ENCODE results near the gene HNRNPC. TPM values are rescaled to one million over a fixed set of nuclear protein-coding genes. Genes with fewer than 3 reads are reported as not detected.
"Not testable (repeated sequence)": the region's sequence is repeated elsewhere in the genome, so short reads cannot be mapped to it uniquely, and the experiment has no call there.

The HNRNPC gene
- total RNA-seq, 1 donor from 2014 or later = 690 TPM

DNA sequence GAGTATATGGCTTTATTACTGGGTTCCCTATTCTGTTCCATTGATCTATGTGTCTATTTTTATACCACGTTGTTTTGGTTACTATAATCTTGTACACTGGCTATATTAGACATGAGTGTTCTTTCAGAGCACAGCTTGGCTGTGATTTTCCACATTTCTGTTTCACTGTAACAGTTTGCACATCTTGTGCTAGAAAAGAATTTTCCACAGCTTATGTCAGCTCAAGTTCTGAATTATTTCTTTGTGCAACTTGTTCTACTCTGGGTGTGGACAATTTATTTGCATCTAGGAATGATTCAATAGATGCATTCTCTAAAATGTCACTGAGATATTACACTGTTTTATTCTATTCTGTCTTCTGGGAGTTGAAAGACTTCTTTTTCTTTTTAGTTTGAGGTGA is 85.0 kb downstream of the HNRNPC start:
- Mint-ChIP-seq H3K36me3 (ENCODE audit: insufficient read depth) (no peaks in the 10 kb centered on the region), H3K27ac (no peak overlapping the region), H3K9me3 (ENCODE audit: low read depth) (peaks cover 11% of the 10 kb centered on the region), H3K4me1 (ENCODE audit: low read depth) (no peaks in the 10 kb centered on the region), H3K27me3 (no peaks in the 10 kb centered on the region), H3K4me3 (ENCODE audit: low read depth) (no peak overlapping the region)
- TF ChIP-seq, protein P1, sequence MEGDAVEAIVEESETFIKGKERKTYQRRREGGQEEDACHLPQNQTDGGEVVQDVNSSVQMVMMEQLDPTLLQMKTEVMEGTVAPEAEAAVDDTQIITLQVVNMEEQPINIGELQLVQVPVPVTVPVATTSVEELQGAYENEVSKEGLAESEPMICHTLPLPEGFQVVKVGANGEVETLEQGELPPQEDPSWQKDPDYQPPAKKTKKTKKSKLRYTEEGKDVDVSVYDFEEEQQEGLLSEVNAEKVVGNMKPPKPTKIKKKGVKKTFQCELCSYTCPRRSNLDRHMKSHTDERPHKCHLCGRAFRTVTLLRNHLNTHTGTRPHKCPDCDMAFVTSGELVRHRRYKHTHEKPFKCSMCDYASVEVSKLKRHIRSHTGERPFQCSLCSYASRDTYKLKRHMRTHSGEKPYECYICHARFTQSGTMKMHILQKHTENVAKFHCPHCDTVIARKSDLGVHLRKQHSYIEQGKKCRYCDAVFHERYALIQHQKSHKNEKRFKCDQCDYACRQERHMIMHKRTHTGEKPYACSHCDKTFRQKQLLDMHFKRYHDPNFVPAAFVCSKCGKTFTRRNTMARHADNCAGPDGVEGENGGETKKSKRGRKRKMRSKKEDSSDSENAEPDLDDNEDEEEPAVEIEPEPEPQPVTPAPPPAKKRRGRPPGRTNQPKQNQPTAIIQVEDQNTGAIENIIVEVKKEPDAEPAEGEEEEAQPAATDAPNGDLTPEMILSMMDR (IDR thresholded peaks at IDR 0.05; ENCODE audit: unreplicated experiment) = no peak
- no peak for DNase-seq (ENCODE audit: low spot score, unreplicated experiment)

DNA sequence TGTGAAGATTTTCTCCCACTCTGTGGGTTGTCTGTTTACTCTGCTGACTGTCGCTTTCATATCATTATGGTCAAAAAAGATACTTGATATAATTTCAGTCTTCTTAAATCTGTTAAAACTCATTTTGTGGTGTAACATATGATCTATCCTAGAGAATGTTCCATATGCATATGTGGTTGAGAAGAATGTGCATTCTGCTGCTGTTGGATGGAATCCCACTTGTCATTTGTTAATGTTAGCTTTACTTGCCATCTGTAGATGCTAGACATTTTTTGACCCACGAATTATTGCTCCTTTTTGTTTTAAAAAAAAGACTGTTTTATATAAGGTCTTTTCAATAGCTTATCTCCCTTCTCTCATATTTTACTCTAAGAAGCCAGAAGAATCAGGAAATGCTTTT is 87.1 kb downstream of the HNRNPC start:
- Mint-ChIP-seq H3K9me3 (ENCODE audit: low read depth) (peaks cover 18% of the 10 kb centered on the region), H3K36me3 (ENCODE audit: insufficient read depth) (no peaks in the 10 kb centered on the region), H3K4me1 (ENCODE audit: low read depth) (no peaks in the 10 kb centered on the region), H3K27me3 (no peaks in the 10 kb centered on the region), H3K4me3 (ENCODE audit: low read depth) (no peak overlapping the region), H3K27ac (no peak overlapping the region)
- TF ChIP-seq, protein P1 (IDR thresholded peaks at IDR 0.05; ENCODE audit: unreplicated experiment) = no peak
- DNase-seq (ENCODE audit: low spot score, unreplicated experiment) = no peak

DNA sequence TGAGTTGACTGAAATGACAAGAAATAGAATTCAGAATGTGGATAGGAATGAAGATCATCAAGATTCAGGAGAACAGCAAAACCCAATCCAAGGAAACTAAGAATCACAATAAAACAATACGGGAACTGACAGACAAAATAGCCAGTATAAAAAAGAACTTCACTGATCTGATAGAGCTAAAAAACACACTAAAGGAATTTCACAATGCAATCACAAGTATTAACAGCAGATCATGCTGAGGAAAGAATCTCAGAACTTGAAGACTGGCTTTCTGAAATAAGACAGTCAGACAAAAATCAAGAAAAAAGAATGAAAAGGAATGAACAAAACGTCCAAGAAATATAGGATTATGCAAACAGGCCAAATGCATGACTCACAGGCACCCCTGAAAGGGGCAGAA is 98.1 kb downstream of the HNRNPC start:
- no peak overlapping the region for H3K4me3 Mint-ChIP-seq (ENCODE audit: low read depth)
- TF ChIP-seq, protein P1 (IDR thresholded peaks at IDR 0.05; ENCODE audit: unreplicated experiment) = no peak
- peaks cover 1% of the 10 kb centered on the region for H3K36me3 Mint-ChIP-seq (ENCODE audit: insufficient read depth)
- H3K9me3 Mint-ChIP-seq (ENCODE audit: low read depth) = peaks cover 23% of the 10 kb centered on the region
- peak overlapping the region; percentile 38 for H3K27ac Mint-ChIP-seq
- H3K27me3 Mint-ChIP-seq = no peaks in the 10 kb centered on the region
- DNase-seq (ENCODE audit: low spot score, unreplicated experiment) = no peak
- H3K4me1 Mint-ChIP-seq (ENCODE audit: low read depth) = no peaks in the 10 kb centered on the region

DNA sequence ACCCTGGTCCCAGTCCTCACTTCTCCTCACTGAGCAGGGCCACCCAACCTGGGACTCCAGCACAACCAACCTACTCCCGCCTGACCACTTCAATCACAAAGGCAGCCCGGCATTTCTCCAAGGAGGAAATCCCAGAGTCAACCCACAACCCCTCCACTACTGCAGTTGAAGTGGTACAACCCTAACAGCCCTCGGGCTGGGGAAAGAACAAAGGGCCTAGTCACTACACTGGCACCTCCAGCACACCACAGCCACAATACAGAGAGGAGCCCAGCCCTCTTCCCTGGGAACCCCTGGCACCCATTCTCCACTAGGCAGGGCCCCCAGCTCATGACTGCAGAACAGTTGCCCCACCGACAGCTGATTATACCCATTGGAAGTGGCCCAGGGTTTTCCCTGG is 99.7 kb downstream of the HNRNPC start:
- H3K4me3 Mint-ChIP-seq (ENCODE audit: low read depth) = no peak overlapping the region
- no peak for DNase-seq (ENCODE audit: low spot score, unreplicated experiment)
- peaks cover 23% of the 10 kb centered on the region for H3K9me3 Mint-ChIP-seq (ENCODE audit: low read depth)

DNA sequence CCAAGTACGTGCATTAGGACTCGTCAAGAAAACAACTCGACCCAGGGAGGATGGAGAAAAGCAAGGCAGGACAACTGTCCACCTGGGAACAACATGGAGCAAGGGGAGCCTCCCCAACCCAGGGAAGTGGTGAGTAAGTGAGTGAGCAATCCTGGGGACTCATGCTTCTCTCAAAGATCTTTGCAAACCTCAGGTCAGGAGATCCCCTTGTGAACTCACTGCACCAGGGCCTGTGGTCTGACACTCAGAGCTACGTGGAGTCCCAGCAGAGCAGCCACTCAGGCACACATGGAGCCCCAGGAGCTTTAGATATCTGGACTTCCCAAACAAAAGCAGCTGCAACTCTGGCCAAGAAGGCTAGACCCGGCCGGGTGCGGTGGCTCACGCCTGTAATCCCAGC is 101.2 kb downstream of the HNRNPC start:
- Mint-ChIP-seq H3K4me3 (ENCODE audit: low read depth) (no peak overlapping the region), H3K27ac (no peak overlapping the region), H3K4me1 (ENCODE audit: low read depth) (no peaks in the 10 kb centered on the region), H3K36me3 (ENCODE audit: insufficient read depth) (no peaks in the 10 kb centered on the region), H3K9me3 (ENCODE audit: low read depth) (peaks cover 17% of the 10 kb centered on the region), H3K27me3 (peaks cover 5% of the 10 kb centered on the region)
- no peak for DNase-seq (ENCODE audit: low spot score, unreplicated experiment)
- TF ChIP-seq, protein P1 (IDR thresholded peaks at IDR 0.05; ENCODE audit: unreplicated experiment) = no peak

More for the DNA sequence above, 99.7 kb downstream of the HNRNPC start:
- H3K27ac Mint-ChIP-seq = no peak overlapping the region
- H3K4me1 Mint-ChIP-seq (ENCODE audit: low read depth) = no peaks in the 10 kb centered on the region
- no peaks in the 10 kb centered on the region for H3K27me3 Mint-ChIP-seq
- peaks cover 1% of the 10 kb centered on the region for H3K36me3 Mint-ChIP-seq (ENCODE audit: insufficient read depth)
- TF ChIP-seq, protein P1 (IDR thresholded peaks at IDR 0.05; ENCODE audit: unreplicated experiment) = no peak

DNA sequence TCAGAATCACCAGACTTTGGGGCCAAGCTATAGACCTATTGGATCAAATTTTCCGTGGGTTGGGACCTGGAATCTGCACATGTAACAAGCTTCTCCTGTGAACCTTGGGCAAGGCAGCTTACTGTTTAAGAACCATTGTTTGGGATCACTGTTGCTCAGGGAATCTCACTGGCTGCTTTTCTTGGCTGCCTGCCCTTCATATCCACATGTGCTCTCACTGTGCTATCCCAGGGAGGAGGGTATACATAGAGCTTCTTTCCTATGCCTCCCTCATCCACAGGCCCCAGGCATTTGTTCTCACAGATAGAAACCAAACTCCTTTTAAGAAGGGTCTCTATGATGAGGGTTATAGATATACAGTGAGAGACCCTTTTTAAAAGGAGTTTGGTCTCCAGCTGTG is 103.6 kb downstream of the HNRNPC start:
- H3K27me3 Mint-ChIP-seq; H3K4me1 Mint-ChIP-seq (ENCODE audit: low read depth); H3K4me3 Mint-ChIP-seq (ENCODE audit: low read depth); H3K36me3 Mint-ChIP-seq (ENCODE audit: insufficient read depth); DNase-seq (ENCODE audit: low spot score, unreplicated experiment); H3K9me3 Mint-ChIP-seq (ENCODE audit: low read depth); H3K27ac Mint-ChIP-seq: not testable (repeated sequence)

DNA sequence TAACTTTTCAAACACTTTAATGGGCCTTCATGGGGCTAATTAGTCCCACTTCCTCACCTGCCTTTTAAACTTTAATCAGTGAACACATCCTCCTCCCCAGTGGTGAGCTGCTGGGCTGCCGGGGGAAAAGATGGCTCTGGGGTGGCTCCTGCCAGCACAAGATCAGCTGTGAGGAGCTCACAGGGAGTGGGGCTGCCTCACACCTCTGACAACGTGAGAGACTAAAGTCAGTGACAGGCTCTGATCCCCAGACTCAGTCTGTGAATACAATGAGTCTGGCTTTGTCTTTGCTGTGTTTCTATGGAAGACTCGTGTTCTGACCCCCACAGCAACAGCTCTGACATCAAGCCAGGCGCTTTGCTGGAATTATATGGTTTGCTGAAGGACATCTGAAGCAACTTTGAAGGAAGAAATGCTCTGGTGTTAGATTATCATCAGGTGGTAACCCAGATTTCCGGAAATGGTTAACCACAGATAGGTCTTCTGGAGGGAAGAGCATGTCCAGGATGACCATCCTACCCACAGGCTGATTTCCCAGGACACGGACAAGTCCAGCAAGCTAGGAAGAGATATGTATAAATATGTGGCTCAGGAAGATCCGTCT is 104.1 kb downstream of the HNRNPC start:
- H3K36me3 Mint-ChIP-seq (ENCODE audit: insufficient read depth); DNase-seq (ENCODE audit: low spot score, unreplicated experiment); H3K4me3 Mint-ChIP-seq (ENCODE audit: low read depth); H3K4me1 Mint-ChIP-seq (ENCODE audit: low read depth); H3K27me3 Mint-ChIP-seq; H3K9me3 Mint-ChIP-seq (ENCODE audit: low read depth); H3K27ac Mint-ChIP-seq: not testable (repeated sequence)
